Measurements from ENCODE around the gene PYGL.
A peak's percentile ranks its signal among the peaks of the same experiment; 100 is the strongest.

PYGL gene

DNA sequence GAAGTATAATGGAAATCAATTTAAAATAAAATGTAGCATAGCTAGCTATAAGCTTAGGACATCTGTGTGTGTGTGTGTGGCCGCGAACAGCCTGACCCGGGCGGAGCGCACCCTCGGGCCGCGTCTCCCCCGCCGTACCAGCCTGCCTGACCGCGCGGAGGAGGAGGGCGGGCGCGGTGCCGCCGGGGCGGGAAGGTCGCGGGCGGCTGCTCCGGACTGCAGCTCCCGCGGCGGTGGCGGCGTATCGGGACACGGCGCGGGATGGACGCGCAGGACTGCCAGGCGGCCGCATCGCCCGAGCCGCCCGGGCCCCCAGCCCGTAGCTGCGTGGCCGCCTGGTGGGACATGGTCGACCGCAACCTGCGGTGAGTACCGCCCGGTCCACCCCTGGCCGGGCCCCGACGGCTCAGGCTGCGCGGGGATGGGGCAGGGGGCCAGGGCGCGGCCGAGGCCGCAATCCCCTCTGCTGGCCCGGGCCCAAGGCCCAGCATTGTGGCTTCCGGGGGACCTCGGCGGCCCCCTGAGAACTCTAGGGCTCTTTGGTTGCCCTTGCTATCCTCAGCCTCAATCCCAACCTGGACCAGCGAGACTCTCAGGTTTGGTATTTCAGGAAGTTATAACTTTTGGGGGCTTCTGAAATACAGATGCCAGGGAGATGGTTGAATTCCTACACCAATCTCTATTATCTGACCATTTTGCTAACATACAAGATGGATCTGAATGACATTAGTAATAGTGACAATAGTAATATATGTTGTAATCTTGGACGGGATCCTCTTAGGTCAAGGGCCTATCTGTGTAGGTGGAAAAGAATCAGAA is 72.2 kb downstream of the PYGL start, which contains the start of gene ABHD12B:
TSS of gene ABHD12B (plus strand) at position 140 of the 819 bp plus-strand sequence. CDS start at position 262, 122 bp downstream.
- DNase-seq (ENCODE audit: low spot score) = no peak

DNA sequence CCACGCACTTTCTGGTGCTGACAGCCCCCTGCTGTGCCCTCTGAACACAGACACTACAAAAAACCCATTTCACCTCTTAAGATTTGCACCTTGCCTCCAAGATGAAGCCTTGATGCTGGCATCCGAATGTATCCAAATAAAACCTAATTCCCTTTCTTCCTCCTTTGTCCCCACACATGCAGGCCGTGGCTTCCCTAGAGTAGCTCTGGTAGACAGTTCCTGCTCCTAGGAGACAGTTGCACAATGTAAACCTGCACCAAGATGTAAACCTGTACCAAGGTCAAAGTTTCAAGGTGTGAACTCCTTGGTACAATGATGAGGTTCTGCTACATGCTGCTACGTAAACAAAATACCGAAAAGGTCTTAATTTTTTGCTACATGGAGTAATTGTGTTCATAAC is 73.1 kb downstream of the PYGL start:
- DNase-seq (ENCODE audit: low spot score) = no peak

DNA sequence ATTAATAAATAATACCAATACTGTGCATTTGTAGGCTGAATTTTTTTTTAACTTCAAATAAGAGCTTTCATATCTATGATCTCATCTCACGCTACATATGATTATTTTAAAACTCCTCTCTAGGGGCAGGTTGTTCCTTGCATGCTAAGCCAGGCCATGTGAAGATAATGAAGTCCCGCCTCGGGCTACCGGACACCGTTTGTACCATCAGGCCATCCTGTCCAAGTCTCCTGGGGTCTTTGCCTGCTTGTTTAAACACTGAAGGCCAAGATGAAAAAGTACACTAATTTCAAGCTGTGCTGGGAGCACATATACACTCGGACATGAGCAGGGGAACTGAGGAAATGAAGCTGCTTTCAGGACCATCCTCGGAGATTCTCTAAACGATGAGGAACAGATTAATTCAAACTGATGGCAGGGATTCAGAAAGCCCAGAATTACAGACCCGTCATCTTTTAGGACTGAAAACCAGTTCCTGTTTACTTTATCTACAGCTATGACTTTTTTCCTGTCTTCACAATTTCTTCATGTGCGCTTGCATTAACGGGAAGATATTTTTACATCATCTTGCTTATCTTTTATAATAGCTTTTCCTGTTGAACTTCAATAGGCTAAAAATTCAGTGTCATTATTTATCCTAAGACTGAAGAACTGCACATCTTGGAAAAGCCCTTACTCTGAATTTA is 78.7 kb downstream of the PYGL start:
- DNase-seq (ENCODE audit: low spot score) = no peak

DNA sequence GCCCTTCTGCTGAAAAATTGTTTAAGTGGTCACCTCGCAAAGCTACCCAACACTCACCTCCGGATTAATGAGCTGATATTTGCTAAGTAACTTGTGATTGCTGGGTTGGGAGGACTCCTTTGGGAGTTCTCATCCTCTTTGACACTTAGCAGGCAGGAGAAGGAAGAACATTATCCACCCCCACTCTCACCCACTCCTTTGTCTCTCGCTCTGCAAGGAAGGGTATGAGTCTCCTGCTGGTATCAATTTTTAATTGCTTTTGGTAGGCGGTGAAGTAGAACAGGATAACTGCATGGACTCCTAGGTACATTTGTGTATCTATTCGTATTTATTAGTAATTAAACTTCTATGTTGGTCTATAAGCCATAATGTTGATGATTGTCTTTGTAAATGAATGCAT is 79.3 kb downstream of the PYGL start:
- DNase-seq (ENCODE audit: low spot score) = no peak

DNA sequence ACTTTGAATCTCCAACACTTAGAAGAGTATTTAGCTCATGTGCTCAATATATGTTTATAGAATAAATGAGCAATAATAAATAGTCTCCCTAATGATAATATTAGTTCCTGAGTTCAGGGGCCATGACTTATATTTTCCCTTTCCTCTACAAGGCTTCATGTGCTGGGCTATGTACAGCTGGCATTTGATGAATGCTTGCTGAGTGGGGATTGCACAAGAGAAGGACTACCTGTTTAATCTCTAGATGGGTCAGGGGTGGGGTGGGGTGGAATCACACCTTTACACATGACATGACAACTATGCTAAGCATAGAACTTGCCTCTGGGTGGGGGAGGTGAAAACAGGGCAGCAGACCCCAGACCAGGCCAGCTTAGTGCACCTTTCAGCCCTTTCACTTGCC is 80.0 kb downstream of the PYGL start:
- no peak for DNase-seq (ENCODE audit: low spot score)

DNA sequence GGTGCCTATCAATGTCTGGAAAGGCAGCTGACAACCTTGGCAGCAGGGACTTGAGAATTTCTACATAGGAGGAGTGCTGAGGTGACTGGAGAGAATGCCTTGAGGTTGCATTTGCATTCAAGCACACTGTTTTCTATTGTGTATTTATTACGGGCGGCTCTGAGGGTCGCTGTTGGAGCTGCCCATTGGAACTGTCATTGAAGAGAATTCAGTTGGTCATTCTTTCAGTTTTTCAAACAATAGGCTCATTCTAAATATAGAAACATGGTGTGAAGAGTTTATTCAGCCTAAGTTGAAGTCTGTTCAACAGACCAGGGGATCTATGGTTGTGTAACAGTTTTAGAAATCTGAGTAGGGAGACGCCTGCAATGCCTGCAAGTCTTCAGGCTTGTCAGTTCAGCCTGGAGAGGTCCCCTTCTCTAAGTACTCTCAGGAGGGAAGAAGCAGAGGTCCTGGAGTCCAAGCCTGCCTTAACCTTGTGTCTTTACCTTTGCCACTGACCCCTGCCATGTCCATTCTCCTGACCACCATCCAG is 82.2 kb downstream of the PYGL start:
- DNase-seq (ENCODE audit: low spot score) = no peak

DNA sequence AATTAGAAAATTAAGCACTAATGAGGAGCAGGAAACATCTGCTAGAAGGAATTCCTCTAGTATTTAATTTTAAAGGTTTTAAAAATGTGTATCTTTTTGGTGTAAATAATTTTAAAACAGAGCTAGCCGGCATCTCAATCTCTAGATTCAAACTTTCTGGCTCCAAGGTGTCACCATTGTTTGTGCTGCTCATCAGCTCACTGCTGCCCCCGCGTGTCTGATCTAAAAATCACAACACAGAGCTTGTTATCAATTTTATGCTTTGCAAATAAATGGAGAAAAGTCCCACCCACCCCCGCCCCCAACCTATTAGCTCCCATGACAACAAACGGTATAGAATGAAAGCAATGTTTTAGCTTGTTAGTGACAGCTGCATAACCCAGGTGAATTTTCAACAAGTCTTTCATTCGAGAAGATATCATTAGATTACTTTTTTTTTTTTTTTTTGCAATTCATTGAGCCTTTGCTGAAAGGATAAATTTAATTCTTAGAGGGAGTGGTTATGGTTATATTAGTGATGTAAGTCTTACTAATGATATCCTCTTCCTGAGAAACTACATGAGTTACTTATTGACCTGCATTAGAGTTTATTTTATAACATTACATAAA is 83.7 kb downstream of the PYGL start:
- DNase-seq (ENCODE audit: low spot score) = peak; percentile 93

DNA sequence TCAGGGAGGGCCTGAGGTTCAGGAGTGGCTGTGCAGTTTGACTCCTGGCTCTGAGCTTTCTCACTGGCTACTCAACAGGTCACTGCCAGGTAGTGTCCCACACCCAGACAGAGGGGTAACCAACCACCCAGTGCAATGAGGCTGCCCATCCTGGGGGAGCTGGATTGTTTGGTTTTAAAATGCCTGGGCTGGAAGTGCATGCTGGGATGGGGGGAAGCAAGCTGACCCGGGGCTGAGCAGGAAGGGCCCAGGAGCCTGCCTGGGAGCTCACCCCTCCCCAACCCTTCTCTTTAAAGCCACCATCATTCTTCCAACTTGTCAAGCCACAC is 85.0 kb downstream of the PYGL start:
- no peak for DNase-seq (ENCODE audit: low spot score)

DNA sequence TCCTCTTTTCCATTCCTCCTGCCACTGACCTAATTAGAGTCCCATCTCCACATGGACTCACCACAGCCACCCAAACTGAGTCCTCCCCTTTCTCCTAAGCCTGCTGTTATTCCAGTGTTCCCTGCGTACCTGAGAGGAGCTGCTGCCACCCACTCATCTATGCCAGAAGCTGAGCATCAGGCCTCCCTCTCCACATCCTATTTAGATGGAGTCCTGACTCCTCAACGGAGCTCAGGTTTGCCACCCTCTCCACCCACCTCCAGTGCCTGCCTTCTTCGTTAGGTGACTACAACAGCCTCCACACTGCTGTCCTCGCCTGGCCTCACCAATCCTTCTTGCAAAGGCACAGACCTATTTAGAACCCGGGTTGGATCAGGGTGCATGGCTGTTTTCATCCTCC is 87.6 kb downstream of the PYGL start:
- no peak for DNase-seq (ENCODE audit: low spot score)

DNA sequence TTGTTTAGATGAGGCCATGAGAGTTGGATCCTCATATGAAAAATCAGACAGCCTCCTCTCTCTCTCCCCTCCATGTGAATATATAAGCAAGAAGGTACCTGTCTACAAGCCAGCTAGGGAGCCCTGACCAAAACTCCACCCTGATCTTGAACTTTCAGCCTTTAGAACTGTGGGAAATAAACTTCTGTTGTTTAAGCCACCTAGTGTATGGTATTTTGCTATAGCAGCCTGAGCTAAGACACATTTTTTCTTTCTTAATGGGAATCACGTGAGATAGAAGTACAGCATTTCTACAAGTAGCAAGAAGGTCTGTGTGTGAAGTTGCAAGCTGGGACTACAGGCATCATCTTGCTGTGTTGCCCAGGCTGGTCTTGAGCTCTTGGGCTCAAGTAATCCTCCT is 88.7 kb downstream of the PYGL start:
- no peak for DNase-seq (ENCODE audit: low spot score)

Measured in CD4-positive, alpha-beta T cell treated with Interleukin-2 at 100 ng/mL for 4 hours (primary cell).